ENCODE data around the gene TRIO.

GRCh38 chr5:14138608-14139540, 4.3 kb upstream of the TRIO start:
- TF ChIP-seq CTCF (optimal IDR thresholded peaks at IDR 0.05 in 1 of 3, IDR thresholded peaks at IDR 0.05 in 1 of 3, conservative IDR thresholded peaks at IDR 0.05 in 1 of 3; ENCODE audit: extremely low read depth in 1 of 3, insufficient read depth in 2 of 3, low read length in 3 of 3) (no peak), EZH2 (IDR thresholded peaks at IDR 0.05; ENCODE audit: low read length) (no peak)

Measured in keratinocyte (primary cell).